ENCODE data around the gene SEC24D.

The SEC24D gene

GRCh38 chr4:118751629-118752323, 84.2 kb downstream of the SEC24D start:
- DNase-seq (ENCODE audit: low read depth), result no peak

DNA sequence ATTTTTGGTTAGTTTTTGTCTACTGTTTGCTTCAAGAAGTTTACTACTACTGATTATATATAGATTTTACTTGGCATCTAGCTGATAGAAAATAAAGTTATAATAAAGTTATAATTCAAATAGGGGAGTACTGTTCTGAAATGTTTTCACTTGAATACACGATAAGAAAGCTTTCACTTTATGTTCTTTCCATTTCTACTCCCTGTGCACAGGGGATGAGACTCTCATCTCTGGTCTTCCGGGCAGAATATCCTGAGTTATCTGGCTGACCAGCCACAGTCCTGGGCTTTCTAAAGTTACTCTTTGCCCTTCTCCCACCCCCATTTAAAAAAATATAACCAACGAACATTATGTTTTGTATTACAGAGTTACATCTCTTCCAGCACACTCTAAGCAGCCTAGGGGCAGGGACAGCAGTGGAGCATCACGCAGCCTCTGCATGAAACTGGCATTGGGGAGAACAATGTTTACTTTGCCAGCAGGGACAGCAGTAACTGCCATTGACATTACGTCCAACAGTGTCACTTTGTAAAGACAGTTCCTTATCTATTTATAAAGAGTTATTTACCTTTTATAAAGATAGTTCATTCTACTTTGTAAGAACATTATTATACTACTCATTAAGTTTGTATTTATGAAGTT, 86.5 kb downstream of the SEC24D start:
- DNase-seq (ENCODE audit: low read depth), result no peak

DNA sequence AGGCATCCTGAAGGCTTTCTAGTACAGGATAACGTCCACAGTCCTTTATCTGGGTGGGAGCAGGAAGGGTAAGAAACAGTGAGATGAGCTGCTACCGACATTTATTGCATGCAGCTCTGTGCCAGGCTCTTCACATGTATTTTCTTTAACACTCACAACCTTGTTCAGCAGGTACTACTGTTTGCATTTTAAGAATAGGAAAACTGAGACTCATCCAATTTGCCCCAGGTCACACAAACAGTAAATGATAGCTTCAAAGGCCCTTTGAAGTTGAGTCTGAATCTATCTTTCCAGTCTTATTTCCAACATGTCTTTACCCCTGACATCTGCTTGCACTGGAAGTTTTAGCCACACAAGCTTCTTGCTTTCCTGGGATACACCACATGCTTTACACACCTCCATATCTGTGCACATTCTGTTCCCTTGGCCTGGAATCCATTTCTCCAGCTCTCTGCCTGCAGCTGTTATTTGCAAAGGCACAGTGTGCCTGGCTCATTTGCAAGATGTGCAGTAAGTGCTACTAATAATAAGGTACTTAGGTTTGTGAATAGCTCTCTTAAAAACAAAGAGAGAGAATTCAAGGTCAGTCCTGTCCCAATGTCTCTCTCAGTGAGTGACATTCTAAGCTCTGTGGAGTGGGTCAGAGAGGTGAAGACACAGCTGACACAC, 89.5 kb downstream of the SEC24D start:
- no peak for DNase-seq (ENCODE audit: low read depth)

DNA sequence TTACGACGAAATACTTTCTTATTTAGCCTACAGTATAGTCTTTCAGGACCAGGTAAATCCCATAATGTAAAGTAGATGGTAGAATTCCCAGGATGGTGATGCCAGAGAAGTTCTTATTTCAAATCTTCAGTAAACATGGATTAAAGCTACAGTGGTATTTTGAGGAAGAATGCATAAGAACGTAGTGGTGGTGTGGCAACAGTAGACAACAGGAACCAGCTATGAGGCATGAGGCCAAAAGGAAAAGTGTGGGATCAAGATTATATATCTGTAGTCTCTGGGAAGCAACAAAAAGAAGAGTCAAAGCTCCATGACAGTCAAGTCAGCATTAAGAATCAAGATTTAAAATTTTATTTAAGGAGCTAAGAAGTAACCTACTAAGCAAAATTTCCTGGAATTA, 90.6 kb downstream of the SEC24D start:
- no peak for DNase-seq (ENCODE audit: low read depth)

DNA sequence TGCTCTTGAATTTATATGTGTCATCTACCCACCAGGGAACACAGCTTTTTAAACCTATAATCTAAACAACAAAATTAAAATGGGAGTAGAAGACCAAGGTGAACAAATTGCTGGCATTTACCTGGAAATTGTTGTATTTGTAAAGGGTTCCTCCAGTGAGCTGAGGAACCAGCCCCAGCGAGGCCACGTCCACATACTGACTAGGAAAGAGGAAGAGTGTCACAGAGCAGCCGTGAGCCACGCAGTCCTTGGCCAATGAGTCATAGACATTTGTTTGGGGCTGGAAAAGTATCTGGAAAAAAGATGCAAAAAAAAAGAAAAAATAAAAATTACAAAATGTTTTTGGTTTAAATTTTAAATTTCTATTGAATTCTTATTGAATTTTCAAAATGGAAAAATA, 92.1 kb downstream of the SEC24D start:
- no peak for DNase-seq (ENCODE audit: low read depth)

GRCh38 chr4:118742050-118742449, 93.9 kb downstream of the SEC24D start:
- DNase-seq (ENCODE audit: low read depth), result no peak

DNA sequence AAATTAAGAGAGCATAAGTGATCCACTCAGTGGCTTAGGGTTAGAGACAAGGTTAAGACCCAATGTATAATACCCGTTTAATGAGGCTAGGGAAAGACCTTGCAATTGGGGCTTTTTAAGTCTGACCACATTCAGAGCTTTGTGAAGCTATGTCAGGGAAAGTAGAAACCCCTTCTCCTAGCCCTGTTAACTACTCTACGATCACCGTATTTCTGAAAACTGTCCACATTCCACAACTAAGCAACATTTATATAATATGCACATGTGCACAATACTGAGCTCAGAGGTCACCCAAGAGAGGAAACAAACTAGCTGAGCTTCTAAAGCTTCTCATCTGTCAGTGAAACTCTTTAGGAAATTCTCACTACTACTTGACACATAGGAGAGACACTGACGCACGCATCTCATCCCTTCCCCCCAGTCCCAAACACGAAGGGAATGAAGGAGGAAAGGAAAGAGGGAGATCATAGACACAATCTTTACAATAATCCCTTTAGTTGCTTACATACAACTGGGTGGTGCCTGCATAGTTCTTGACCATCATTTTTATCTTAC, 94.5 kb downstream of the SEC24D start:
- DNase-seq (ENCODE audit: low read depth), result no peak

DNA sequence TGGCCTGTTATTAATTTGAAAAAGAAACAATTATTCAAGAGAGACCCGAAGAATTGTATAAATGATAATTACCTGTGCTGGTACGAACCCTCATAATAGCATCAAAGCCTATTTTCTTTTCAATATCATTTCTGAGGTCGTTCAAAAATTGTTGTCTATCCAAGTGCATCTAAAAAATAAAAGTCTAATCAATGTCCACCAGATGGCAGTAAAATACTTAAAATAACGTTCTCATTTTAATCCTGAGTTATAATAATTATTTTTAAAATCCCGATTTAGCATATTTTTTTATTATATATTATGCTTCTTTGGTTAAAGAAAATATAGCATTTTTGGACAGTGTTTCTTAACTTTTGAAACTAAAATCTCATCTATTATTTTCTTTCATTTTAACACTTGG, 95.1 kb downstream of the SEC24D start:
- no peak for DNase-seq (ENCODE audit: low read depth)

DNA sequence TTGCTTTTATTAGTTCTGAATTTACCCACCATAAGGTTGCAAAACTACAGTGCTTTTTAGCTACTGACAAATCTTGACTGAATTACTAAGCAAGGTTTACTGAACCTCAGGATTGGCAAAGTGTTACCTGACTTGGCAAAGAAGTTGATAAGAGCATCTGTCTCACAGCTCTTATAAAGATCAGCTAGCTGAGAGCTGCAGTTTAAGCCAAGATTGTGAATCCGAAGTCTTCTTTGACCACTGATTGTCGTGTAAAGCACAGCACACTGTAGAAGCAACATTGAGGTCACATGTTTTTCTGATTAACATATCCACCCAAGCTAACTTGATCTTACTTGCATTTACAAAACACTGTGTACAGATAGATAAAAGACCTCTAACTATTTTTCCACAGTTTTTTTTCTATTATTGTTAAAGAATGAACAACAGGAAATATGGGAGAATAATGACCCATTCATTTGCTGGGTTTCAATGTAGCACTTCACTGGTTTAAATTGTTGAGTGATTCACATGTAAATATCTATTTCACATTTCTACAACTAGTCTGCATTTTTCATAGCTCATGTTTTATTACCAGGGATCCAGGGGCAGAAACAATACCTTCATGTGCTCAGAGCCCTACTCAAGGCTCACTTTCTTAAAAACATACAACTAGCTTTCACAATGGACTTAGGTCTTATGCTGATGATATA, 96.8 kb downstream of the SEC24D start:
- DNase-seq (ENCODE audit: low read depth), result no peak

GRCh38 chr4:118738090-118738489, 97.8 kb downstream of the SEC24D start:
- DNase-seq (ENCODE audit: low read depth), result no peak

GRCh38 chr4:118736900-118737299, 99.0 kb downstream of the SEC24D start:
- no peak for DNase-seq (ENCODE audit: low read depth)

DNA sequence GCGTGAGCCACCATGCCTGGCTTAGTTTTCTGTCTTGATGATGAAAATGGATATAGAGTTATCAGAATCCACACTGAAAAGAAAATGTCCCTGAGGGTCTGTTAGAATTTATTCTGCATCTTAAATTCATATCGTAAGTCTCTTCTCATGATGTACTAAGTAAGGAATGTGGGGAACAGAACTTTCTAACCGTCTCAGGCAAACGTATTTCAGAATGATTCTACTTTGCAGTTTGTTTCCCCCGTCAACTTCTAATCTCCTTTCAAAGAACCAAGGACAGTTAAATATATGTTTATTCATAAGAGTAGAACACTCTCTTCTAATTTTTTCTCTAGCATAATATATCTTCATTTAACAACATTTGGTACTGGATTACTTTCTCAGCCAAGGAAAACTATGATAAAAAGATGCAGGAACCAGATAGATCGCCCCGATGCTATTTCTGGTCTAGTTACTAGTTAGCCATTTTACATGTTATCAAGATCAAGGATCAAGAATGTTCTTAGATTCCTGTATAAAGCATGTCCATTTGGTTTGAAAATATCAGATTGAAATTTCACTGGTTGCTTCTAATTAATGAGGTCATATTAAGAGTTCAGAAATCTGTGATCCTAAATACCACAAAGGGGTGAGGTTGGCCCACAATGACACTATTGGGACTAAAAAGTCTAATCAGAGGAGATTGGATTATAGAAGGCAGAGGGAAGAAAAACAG, 101.3 kb downstream of the SEC24D start:
- no peak for DNase-seq (ENCODE audit: low read depth)

DNA sequence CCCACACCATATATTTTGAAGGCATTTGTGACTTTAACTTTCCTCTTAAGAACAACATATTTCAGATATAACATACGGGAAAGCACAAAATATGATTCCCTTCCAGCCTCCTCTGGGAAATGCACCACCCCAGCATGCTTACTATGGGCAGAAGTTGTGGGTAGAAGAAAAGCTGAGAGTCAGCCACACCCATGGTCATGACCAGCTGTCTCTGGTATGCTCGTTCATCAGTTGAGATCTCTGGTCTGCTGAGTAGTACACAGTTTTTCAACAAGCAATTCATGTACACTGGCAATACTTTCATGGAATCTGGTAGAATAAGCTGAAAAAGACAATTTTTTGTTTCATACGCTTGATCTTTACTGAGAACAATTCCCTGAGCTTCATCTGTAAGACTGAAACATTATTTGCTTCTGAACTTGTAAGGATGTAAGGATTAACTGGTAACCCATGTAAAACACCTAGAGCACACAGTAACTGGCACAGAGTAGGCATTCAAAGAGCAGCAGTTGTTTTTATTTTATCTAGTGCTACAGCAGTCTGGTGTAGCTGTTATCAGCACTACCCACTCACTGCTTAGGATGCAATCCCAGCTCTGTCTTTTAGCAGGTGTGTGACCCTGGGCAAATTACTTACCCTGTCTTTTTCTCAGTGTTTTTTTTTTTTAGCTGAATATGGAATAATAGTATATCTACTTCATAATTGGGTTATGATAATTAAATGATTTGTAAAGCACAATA, 103.2 kb downstream of the SEC24D start:
- DNase-seq (ENCODE audit: low read depth), result no peak

- DNase-seq (ENCODE audit: low read depth), result no peak
Measured at GRCh38 chr4:118730683-118731082, 105.2 kb downstream of the SEC24D start.

GRCh38 chr4:118729287-118730286, 106.3 kb downstream of the SEC24D start:
- DNase-seq (ENCODE audit: low read depth), result no peak

- no peak for DNase-seq (ENCODE audit: low read depth)
Measured at GRCh38 chr4:118727360-118727759, 108.6 kb downstream of the SEC24D start.

DNA sequence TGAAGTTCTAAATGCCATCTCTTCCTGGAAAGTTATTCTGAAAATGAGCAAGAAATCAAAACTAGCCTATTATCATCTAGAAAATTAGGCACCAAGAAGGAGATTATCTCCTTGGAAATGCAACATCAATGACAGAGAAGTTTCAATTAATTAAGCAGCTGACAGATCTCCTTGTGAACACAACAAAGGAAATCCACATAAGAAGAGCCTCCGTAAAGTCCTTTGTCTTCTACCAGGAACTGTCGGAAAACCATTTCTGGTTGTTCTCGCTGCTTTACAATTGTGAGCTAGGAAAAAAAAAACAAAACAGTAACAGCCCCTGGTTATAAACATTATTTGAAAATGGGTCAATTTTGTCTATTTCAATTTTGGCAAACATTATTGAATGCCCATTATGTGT, 112.6 kb downstream of the SEC24D start:
- no peak for DNase-seq (ENCODE audit: low read depth)

- no peak for DNase-seq (ENCODE audit: low read depth)
Measured at GRCh38 chr4:118721752-118722151, 114.2 kb downstream of the SEC24D start.

GRCh38 chr4:118718511-118719170, 117.3 kb downstream of the SEC24D start:
- no peak for DNase-seq (ENCODE audit: low read depth)

Measured in activated T-cell treated with anti-CD3 and anti-CD28 coated beads for 48 hours (primary cell).